ENCODE measurements around the gene PSAPL1. TPM values are rescaled to one million over a fixed set of nuclear protein-coding genes. Genes with fewer than 3 reads are reported as not detected.

The PSAPL1 gene
- total RNA-seq, 1 experiment from 2014 or later = not detected

GRCh38 chr4:7420661-7421040, 14.1 kb downstream of the PSAPL1 start:
- CTCF ChIA-PET = no interaction called here
- Mint-ChIP-seq H3K27ac (no peak overlapping the region), H3K36me3 (peaks cover 10% of the 10 kb centered on the region)

GRCh38 chr4:7419961-7420660, 14.6 kb downstream of the PSAPL1 start:
- no peak overlapping the region for H3K4me3 Mint-ChIP-seq
- peaks cover 10% of the 10 kb centered on the region for H3K36me3 Mint-ChIP-seq
- DNase-seq (ENCODE audit: low spot score) (no peak), ATAC-seq (no peak; the same call in 1 of the 2 replicates)
- peaks cover 45% of the 10 kb centered on the region for H3K27me3 Mint-ChIP-seq (ENCODE audit: low read depth)
- CTCF ChIA-PET = no interaction called here
- H3K4me1 Mint-ChIP-seq = peaks cover 12% of the 10 kb centered on the region
- TF ChIP-seq GRHL2 (CRISPR knock-in tag; IDR thresholded peaks at IDR 0.05; ENCODE audit: insufficient replicate concordance, severe bottlenecking) (no peak), ATF6 (CRISPR knock-in tag; IDR thresholded peaks at IDR 0.05) (no peak), ZNF671 (CRISPR knock-in tag; IDR thresholded peaks at IDR 0.05) (no peak), TCF7 (CRISPR knock-in tag; IDR thresholded peaks at IDR 0.05; ENCODE audit: low read depth) (no peak), MYBL2 (CRISPR knock-in tag; IDR thresholded peaks at IDR 0.05) (no peak), FOXP1 (CRISPR knock-in tag; IDR thresholded peaks at IDR 0.05; ENCODE audit: borderline replicate concordance) (no peak), USF2 (CRISPR knock-in tag; IDR thresholded peaks at IDR 0.05) (no peak)
- no peak overlapping the region for H3K27ac Mint-ChIP-seq
- POLR2A ChIA-PET = no interaction called here
- peaks cover 16% of the 10 kb centered on the region for H3K9me3 Mint-ChIP-seq

More at GRCh38 chr4:7420661-7421040, 14.1 kb downstream of the PSAPL1 start:
- H3K4me3 Mint-ChIP-seq = no peak overlapping the region
- POLR2A ChIA-PET = no interaction called here
- ATAC-seq = no peak
- TF ChIP-seq SMAD3 (CRISPR knock-in tag; IDR thresholded peaks at IDR 0.05; ENCODE audit: borderline replicate concordance) (no peak), CREB1 (CRISPR knock-in tag; IDR thresholded peaks at IDR 0.05) (no peak), IRF1 (CRISPR knock-in tag; IDR thresholded peaks at IDR 0.05) (no peak), NFATC4 (CRISPR knock-in tag; IDR thresholded peaks at IDR 0.05) (no peak), ATF6 (CRISPR knock-in tag; IDR thresholded peaks at IDR 0.05) (no peak)
- H3K4me1 Mint-ChIP-seq = peaks cover 7% of the 10 kb centered on the region
- H3K9me3 Mint-ChIP-seq = peaks cover 16% of the 10 kb centered on the region
- DNase-seq (ENCODE audit: low spot score) = no peak
- peaks cover 40% of the 10 kb centered on the region for H3K27me3 Mint-ChIP-seq (ENCODE audit: low read depth)

GRCh38 chr4:7418131-7418943, 16.4 kb downstream of the PSAPL1 start:
- no peak for DNase-seq (ENCODE audit: low spot score)
- Mint-ChIP-seq H3K4me1 (peaks cover 28% of the 10 kb centered on the region), H3K36me3 (peaks cover 10% of the 10 kb centered on the region), H3K9me3 (peaks cover 16% of the 10 kb centered on the region), H3K27me3 (ENCODE audit: low read depth) (peaks cover 63% of the 10 kb centered on the region), H3K4me3 (no peak overlapping the region), H3K27ac (no peak overlapping the region)
- ChIA-PET POLR2A (no interaction called here), CTCF (interaction anchor here (0.6 kb wide), 3 partner anchors 29 to 248 kb away, joined by 3 to 6 read pairs (median 3); no protein-coding TSS in a partner anchor)
- ATAC-seq = no peak
- TF ChIP-seq ATF3 (CRISPR knock-in tag; conservative IDR thresholded peaks at IDR 0.05) = no peak
- TF ChIP-seq ZNF263 (CRISPR knock-in tag; IDR thresholded peaks at IDR 0.05; ENCODE audit: low read depth) = no peak
- TF ChIP-seq ZNF281 (CRISPR knock-in tag; IDR thresholded peaks at IDR 0.05) = no peak
- TF ChIP-seq FOXP4 (CRISPR knock-in tag; IDR thresholded peaks at IDR 0.05) = no peak
